Peyer's patch (tissue), 4 donors: ENCODE results near the gene SAFB. TPM values are rescaled to one million over a fixed set of nuclear protein-coding genes. Genes with fewer than 3 reads are reported as not detected.

Experiments used
- DNase-seq, 3 donors: peaks; one replicate each; pipeline ENCODE4 v3.0.0-alpha.2; 2017 to 2019
- H3K27ac ChIP-seq, 4 donors: fragments of 200-600 bp; sonication (generic); one replicate each; pipeline ENCODE4 v1.5.1; 2016 to 2019
- H3K27me3 ChIP-seq, 2 donors: fragments of 200-600 bp; sonication (generic); one replicate each; pipeline ENCODE4 v1.5.1; 2019
- H3K36me3 ChIP-seq, 3 donors: fragments of 200-600 bp; sonication (generic); one replicate each; pipeline ENCODE4 v1.5.1; 2016 to 2019
- H3K4me1 ChIP-seq, 4 donors: fragments of 200-600 bp; sonication (generic); one replicate each; pipeline ENCODE4 v1.5.1; 2016 to 2019
- H3K4me3 ChIP-seq, 4 donors: fragments of 200-600 bp; sonication (generic); 1 replicate in 3 of 4; 2 replicates in 1 of 4; pipeline ENCODE4 v1.5.1; 2016 to 2019; ENCODE audit warnings: mild to moderate bottlenecking in 1 of 4
- H3K9me3 ChIP-seq, 4 donors: fragments of 200-600 bp; sonication (generic); one replicate each; pipeline ENCODE4 v1.5.1; 2016 to 2019; ENCODE audit warnings: mild to moderate bottlenecking in 1 of 4
- CTCF ChIP-seq, 6 experiments: fragments of 450-650 bp in 4 of 6; fragments of 200-600 bp in 2 of 6; sonication (generic) in 1 of 6; IDR thresholded peaks; one replicate each; pipeline ENCODE4 v1.5.1; 2017 to 2019; ENCODE audit warnings: antibody characterized with exemption in 6 of 6, mild to moderate bottlenecking in 3 of 6, moderate library complexity in 1 of 6
- POLR2A ChIP-seq, 2 donors: fragments of 450-650 bp; IDR thresholded peaks; one replicate each; pipeline ENCODE4 v1.5.1; 2017; ENCODE audit warnings: antibody characterized with exemption in 2 of 2, mild to moderate bottlenecking in 2 of 2, moderate library complexity in 2 of 2
- small RNA-seq, 2 donors: library from RNA; depleted of rRNA; stranded (forward); fragments of <200 nt; gene quantifications; one replicate each; pipeline ENCODE3, GENCODE V24; 2016
- total RNA-seq, 4 donors: library from RNA; depleted of rRNA; stranded (reverse); fragments of >200 nt; gene quantifications; one replicate each; pipeline ENCODE4 v1.1.0, GENCODE V29; 2016

The SAFB gene
- total RNA-seq, 4 donors from 2014 or later = 86.3 to 374 (median 163) TPM

- TF ChIP-seq CTCF (IDR thresholded peaks at IDR 0.05) (no peak), POLR2A (IDR thresholded peaks at IDR 0.05) (no peak)
These were observed 94.5 kb downstream of the SAFB start for GRCh38 chr19:5717215-5717935.

More at GRCh38 chr19:5717215-5717935, 94.5 kb downstream of the SAFB start:
- no peak for DNase-seq
- no peak overlapping the region for H3K4me3 ChIP-seq
- peaks cover 0 to 17% (median 10%) of the 10 kb centered on the region in 4 donors for H3K4me1 ChIP-seq
- H3K27ac ChIP-seq = no peak overlapping the region
- H3K27me3 ChIP-seq = no peaks in the 10 kb centered on the region
- H3K36me3 ChIP-seq = peaks cover 0 to 17% (median 0%) of the 10 kb centered on the region in 3 donors
- H3K9me3 ChIP-seq = no peaks in the 10 kb centered on the region

Small RNA genes lying within 50 kb of the gene (small RNA-seq; reads per million reads assigned to genes)
- 0 to 0.45 reads per million in 2 donors for gene SNRPEP4

Other genes starting within 250 kb of the SAFB start
- gene ZNRF4, start 167.7 kb upstream of the SAFB start, total RNA-seq = not detected
- 1 to 10 TPM in 2 of 4 donors, under 1 TPM in 1, not detected in 1; 0.67 to 2.6 (median 1.2) TPM for gene TINCR, start 55.1 kb upstream of the SAFB start, total RNA-seq
- gene SAFB2, start 307 bp upstream of the SAFB start, total RNA-seq = 100 to 1,000 TPM in 3 of 4 donors, 10 to 100 TPM in 1; 59.5 to 200 (median 121) TPM
- 10 to 100 TPM; 11.6 to 48.0 (median 40.0) TPM for gene MICOS13, start 57.4 kb downstream of the SAFB start, total RNA-seq
- gene HSD11B1L, start 57.9 kb downstream of the SAFB start, total RNA-seq = 10 to 100 TPM in 1 of 4 donors, 1 to 10 TPM in 2, not detected in 1; 4.9 to 17.3 (median 7.2) TPM
- gene RPL36, start 67.2 kb downstream of the SAFB start, total RNA-seq = 100 to 1,000 TPM; 170 to 440 (median 262) TPM
- 10 to 100 TPM; 31.7 to 75.9 (median 47.4) TPM for gene LONP1, start 97.1 kb downstream of the SAFB start, total RNA-seq
- gene CATSPERD, start 97.6 kb downstream of the SAFB start, total RNA-seq = not detected
- gene PRR22, start 161.7 kb downstream of the SAFB start, total RNA-seq = 10 to 100 TPM in 1 of 4 donors, 1 to 10 TPM in 3; 6.5 to 21.3 (median 9.0) TPM
- 10 to 100 TPM; 31.5 to 91.6 (median 71.2) TPM for gene DUS3L, start 168.1 kb downstream of the SAFB start, total RNA-seq
- gene NRTN, start 182.0 kb downstream of the SAFB start, total RNA-seq = 1 to 10 TPM in 2 of 4 donors, under 1 TPM in 1, not detected in 1; 0.88 to 4.8 (median 3.5) TPM
- gene FUT6, start 216.6 kb downstream of the SAFB start, total RNA-seq = 100 to 1,000 TPM in 3 of 4 donors, 10 to 100 TPM in 1; 90.8 to 329 (median 210) TPM
- gene FUT3, start 228.4 kb downstream of the SAFB start, total RNA-seq = 100 to 1,000 TPM in 3 of 4 donors, 10 to 100 TPM in 1; 37.1 to 207 (median 155) TPM
- gene FUT5, start 247.5 kb downstream of the SAFB start, total RNA-seq = not detected